Neuron (in vitro differentiated cells): ENCODE results near the gene KCNJ2.

Experiments
- H2AFZ ChIP-seq: one replicate; pipeline ENCODE4 v1.6.1; 2013; ENCODE audit warnings: low read depth, mild to moderate bottlenecking, inconsistent platforms, low read length, moderate library complexity
- H3K27me3 ChIP-seq: one replicate; pipeline ENCODE4 v1.6.1; 2013; ENCODE audit warnings: low read length; ENCODE audit not compliant: insufficient read depth
- H3K36me3 ChIP-seq: one replicate; pipeline ENCODE4 v1.6.1; 2013; ENCODE audit warnings: low read length; ENCODE audit not compliant: insufficient read depth
- H3K4me1 ChIP-seq: one replicate; pipeline ENCODE4 v1.6.1; 2013; ENCODE audit warnings: low read length; ENCODE audit not compliant: insufficient read depth
- H3K4me3 ChIP-seq: 2 replicates; pipeline ENCODE4 v1.5.1; 2013; ENCODE audit warnings: mild to moderate bottlenecking, low read length, moderate library complexity
- H3K9me3 ChIP-seq: one replicate; pipeline ENCODE4 v1.6.1; 2013; ENCODE audit warnings: low read length

Gene KCNJ2

GRCh38 chr17:70136131-70136530 lies 33.2 kb upstream of the KCNJ2 start:
- H3K27me3 ChIP-seq, result no peaks in the 10 kb centered on the region
- no peaks in the 10 kb centered on the region for H3K36me3 ChIP-seq
- H3K9me3 ChIP-seq, result no peaks in the 10 kb centered on the region
- H3K4me1 ChIP-seq, result peaks cover 6% of the 10 kb centered on the region
- no peak overlapping the region for H3K4me3 ChIP-seq
- no peak overlapping the region for H2AFZ ChIP-seq

- no peaks in the 10 kb centered on the region for H3K27me3 ChIP-seq
- H3K4me3 ChIP-seq, result no peak overlapping the region
- H3K36me3 ChIP-seq, result no peaks in the 10 kb centered on the region
- H3K4me1 ChIP-seq, result peaks cover 6% of the 10 kb centered on the region
- H2AFZ ChIP-seq, result peak overlapping the region; percentile 70
- no peaks in the 10 kb centered on the region for H3K9me3 ChIP-seq
These were observed 31.7 kb upstream of the KCNJ2 start for GRCh38 chr17:70137451-70138230.

- Histone ChIP-seq H3K27me3 (no peaks in the 10 kb centered on the region), H3K36me3 (no peaks in the 10 kb centered on the region), H3K4me3 (no peak overlapping the region), H2AFZ (no peak overlapping the region), H3K9me3 (no peaks in the 10 kb centered on the region), H3K4me1 (peaks cover 6% of the 10 kb centered on the region)
These were observed 31.0 kb upstream of the KCNJ2 start for GRCh38 chr17:70138291-70138865.

GRCh38 chr17:70139449-70139993 lies 29.8 kb upstream of the KCNJ2 start:
- no peaks in the 10 kb centered on the region for H3K36me3 ChIP-seq
- peaks cover 6% of the 10 kb centered on the region for H3K4me1 ChIP-seq
- no peak overlapping the region for H2AFZ ChIP-seq
- no peaks in the 10 kb centered on the region for H3K9me3 ChIP-seq
- H3K4me3 ChIP-seq, result no peak overlapping the region
- H3K27me3 ChIP-seq, result no peaks in the 10 kb centered on the region

- Histone ChIP-seq H2AFZ (no peak overlapping the region), H3K4me3 (no peak overlapping the region), H3K4me1 (no peaks in the 10 kb centered on the region)
These were observed 25.0 kb upstream of the KCNJ2 start for GRCh38 chr17:70144260-70144846.

GRCh38 chr17:70153210-70153609 lies 16.1 kb upstream of the KCNJ2 start:
- Histone ChIP-seq H3K4me3 (no peak overlapping the region), H3K9me3 (peaks cover 2% of the 10 kb centered on the region), H3K36me3 (no peaks in the 10 kb centered on the region), H2AFZ (no peak overlapping the region), H3K4me1 (peaks cover 2% of the 10 kb centered on the region), H3K27me3 (no peaks in the 10 kb centered on the region)

More at GRCh38 chr17:70144260-70144846, 25.0 kb upstream of the KCNJ2 start:
- Histone ChIP-seq H3K9me3 (no peaks in the 10 kb centered on the region), H3K27me3 (no peaks in the 10 kb centered on the region), H3K36me3 (no peaks in the 10 kb centered on the region)

GRCh38 chr17:70157151-70157550 lies 12.2 kb upstream of the KCNJ2 start:
- H3K36me3 ChIP-seq, result no peaks in the 10 kb centered on the region
- no peaks in the 10 kb centered on the region for H3K9me3 ChIP-seq
- H2AFZ ChIP-seq, result no peak overlapping the region
- no peak overlapping the region for H3K4me3 ChIP-seq
- H3K4me1 ChIP-seq, result peaks cover 10% of the 10 kb centered on the region
- no peaks in the 10 kb centered on the region for H3K27me3 ChIP-seq

GRCh38 chr17:70158180-70158579 lies 11.2 kb upstream of the KCNJ2 start:
- Histone ChIP-seq H3K36me3 (no peaks in the 10 kb centered on the region), H3K4me3 (no peak overlapping the region), H3K27me3 (no peaks in the 10 kb centered on the region), H3K4me1 (peaks cover 10% of the 10 kb centered on the region), H2AFZ (peak overlapping the region; percentile 61), H3K9me3 (no peaks in the 10 kb centered on the region)

GRCh38 chr17:70158591-70158990 lies 10.7 kb upstream of the KCNJ2 start:
- Histone ChIP-seq H3K9me3 (no peaks in the 10 kb centered on the region), H2AFZ (peak overlapping the region; percentile 61), H3K27me3 (no peaks in the 10 kb centered on the region), H3K4me1 (peaks cover 10% of the 10 kb centered on the region), H3K36me3 (no peaks in the 10 kb centered on the region), H3K4me3 (no peak overlapping the region)

GRCh38 chr17:70159980-70160379 lies 9.4 kb upstream of the KCNJ2 start:
- H3K4me1 ChIP-seq, result peaks cover 10% of the 10 kb centered on the region
- no peaks in the 10 kb centered on the region for H3K27me3 ChIP-seq
- H2AFZ ChIP-seq, result no peak overlapping the region
- H3K4me3 ChIP-seq, result no peak overlapping the region
- H3K9me3 ChIP-seq, result no peaks in the 10 kb centered on the region
- H3K36me3 ChIP-seq, result no peaks in the 10 kb centered on the region

- no peaks in the 10 kb centered on the region for H3K27me3 ChIP-seq
- H2AFZ ChIP-seq, result no peak overlapping the region
- no peaks in the 10 kb centered on the region for H3K9me3 ChIP-seq
- H3K36me3 ChIP-seq, result no peaks in the 10 kb centered on the region
- peaks cover 10% of the 10 kb centered on the region for H3K4me1 ChIP-seq
- no peak overlapping the region for H3K4me3 ChIP-seq
These were observed 7.8 kb upstream of the KCNJ2 start for GRCh38 chr17:70161519-70161918.

- no peaks in the 10 kb centered on the region for H3K36me3 ChIP-seq
- H3K4me1 ChIP-seq, result peaks cover 3% of the 10 kb centered on the region
- H3K4me3 ChIP-seq, result no peak overlapping the region
- H3K27me3 ChIP-seq, result no peaks in the 10 kb centered on the region
- no peaks in the 10 kb centered on the region for H3K9me3 ChIP-seq
- no peak overlapping the region for H2AFZ ChIP-seq
These were observed 3.9 kb upstream of the KCNJ2 start for GRCh38 chr17:70165383-70165782.

- H3K4me3 ChIP-seq, result no peak overlapping the region
- no peak overlapping the region for H2AFZ ChIP-seq
- H3K9me3 ChIP-seq, result no peaks in the 10 kb centered on the region
- H3K4me1 ChIP-seq, result peaks cover 14% of the 10 kb centered on the region
- no peaks in the 10 kb centered on the region for H3K27me3 ChIP-seq
- no peaks in the 10 kb centered on the region for H3K36me3 ChIP-seq
These were observed 2.7 kb upstream of the KCNJ2 start for GRCh38 chr17:70166615-70167014.
